Tongue (tissue), 2 donors: ENCODE measurements around the gene ADSL. TPM values are rescaled to one million over a fixed set of nuclear protein-coding genes. Genes with fewer than 3 reads are reported as not detected.
"Not testable (repeated sequence)": the region's sequence is repeated elsewhere in the genome, so short reads cannot be mapped to it uniquely, and the experiment has no call there.

Experiments
- DNase-seq: peaks from one replicate; pipeline ENCODE4 v3.0.0-alpha.2; 2015
- total RNA-seq: library from RNA; depleted of rRNA; stranded (reverse); fragments of >200 nt; gene quantifications from one replicate; pipeline ENCODE4 v1.2.3, GENCODE V29; 2014

The ADSL gene
- total RNA-seq, 1 donor from 2014 or later = 236 TPM

- DNase-seq = no peak
Observed at GRCh38 chr22:40374567-40374966, 28.3 kb downstream of the ADSL start.

DNA sequence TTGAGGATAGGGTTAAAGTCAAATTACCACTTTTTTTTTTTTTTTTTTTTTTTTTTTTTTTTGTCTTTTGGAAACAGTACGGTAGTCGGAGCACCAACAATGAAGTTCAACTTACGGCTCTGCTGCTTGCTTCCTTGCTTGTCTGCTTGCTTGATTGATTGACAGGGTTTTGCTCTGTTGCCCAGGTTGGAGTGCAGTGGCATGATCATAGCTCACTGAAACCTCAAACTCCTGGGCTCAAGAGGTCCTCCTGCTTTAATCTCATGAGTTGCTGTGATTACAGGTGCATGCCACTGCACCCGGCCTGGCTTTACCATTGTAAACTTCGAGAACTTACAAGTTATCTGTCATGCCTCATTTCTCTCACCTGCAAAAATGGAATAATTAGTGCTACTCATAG lies 29.8 kb downstream of the ADSL start:
- no peak for DNase-seq

DNA sequence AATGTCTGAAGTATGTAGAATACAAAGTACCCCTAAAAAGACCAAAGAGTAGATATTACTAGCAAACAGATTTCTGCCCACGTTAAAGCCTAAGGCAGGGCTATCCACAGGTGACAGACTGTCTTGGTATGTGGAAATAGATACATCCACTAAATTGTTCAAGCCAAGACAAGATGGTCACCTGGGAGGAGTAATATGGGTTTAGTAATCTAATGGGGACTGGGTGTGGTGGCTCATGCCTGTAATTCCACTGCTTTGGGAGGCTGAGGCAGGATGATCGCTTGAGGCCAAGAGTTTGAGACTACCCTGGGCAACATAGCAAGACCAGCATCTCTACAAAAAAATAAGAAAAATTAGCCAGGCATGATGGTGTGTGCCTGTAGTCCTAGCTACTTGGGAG lies 31.6 kb downstream of the ADSL start:
- DNase-seq = no peak

DNA sequence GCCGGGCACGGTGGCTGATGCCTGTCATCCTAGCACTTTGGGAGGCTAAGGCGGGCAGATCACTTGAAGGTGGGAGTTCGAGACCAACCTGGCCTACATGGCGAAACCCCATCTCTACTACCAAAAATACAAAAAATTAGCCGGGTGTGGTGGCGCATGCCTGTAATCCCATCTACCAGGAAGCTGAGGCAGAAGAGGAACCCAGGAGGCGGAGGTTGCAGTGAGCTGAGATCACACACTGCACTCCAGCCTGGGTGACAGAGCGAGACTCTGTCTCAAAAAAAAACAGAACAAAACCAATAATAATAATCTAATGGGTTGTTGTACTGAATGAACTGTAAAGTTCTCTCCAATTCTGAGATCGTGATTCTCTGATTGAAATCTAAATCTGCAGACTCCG lies 32.1 kb downstream of the ADSL start:
- not testable (repeated sequence) for DNase-seq

GRCh38 chr22:40381461-40381860 lies 35.2 kb downstream of the ADSL start:
- DNase-seq = no peak

GRCh38 chr22:40383905-40384304 lies 37.6 kb downstream of the ADSL start:
- DNase-seq = no peak

GRCh38 chr22:40385036-40385782 lies 38.9 kb downstream of the ADSL start:
- no peak for DNase-seq

DNA sequence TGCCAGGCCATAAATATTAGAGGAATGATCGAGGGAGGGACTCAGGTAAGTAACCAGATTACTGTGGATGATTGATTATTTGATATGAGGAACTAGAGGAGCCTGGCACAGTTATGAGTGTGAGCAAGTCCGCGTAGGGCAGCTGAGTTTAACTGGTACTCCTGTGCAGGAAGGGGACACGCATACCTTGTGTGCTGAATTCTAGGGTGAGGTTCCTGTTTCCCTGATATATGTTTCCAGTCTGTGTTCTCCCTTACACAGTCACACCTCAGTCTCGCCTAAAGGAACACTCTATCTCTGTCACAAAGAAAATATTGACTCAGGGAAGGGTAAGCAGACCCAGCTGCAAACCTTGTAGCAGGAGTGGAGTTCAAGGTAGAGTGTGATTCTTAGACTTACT lies 41.4 kb downstream of the ADSL start:
- no peak for DNase-seq

DNA sequence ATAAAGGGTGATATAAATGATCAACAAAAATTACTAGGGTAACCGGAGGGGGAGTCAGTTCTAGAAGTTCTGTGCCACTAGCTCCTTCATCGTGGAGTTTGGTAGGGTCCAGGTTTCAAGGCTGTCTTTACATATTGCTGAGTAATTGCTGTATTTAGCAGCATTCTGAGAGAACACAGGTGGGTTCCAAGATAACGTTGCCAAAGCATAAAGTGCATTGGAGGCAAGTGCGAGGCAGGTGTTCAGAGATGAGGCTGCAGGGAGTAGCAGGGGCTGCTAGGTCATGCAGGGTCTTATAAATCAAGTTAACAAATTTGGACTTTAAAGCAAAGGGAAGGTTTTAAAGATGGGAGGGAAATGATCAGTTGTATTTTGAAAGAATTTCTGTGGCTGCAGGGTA lies 41.9 kb downstream of the ADSL start:
- no peak for DNase-seq

GRCh38 chr22:40391417-40391816 lies 45.1 kb downstream of the ADSL start:
- DNase-seq = no peak

DNA sequence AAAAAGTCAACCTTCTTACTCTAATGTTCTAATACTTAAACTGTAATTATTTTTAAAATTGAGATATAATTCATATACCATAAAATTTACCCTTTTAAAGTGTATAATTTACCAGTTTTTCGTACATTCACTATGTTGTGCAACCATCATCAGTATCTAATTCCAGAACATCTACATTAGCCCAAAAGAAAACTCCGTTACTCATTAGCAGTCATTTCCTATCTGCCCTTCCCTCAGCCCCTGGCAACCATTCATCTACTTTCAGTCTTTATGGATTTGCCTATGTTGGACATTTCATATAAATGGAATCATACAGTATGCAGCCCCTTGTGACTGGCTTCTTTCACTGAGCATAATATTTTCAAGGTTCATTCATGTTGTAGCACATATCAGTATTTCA lies 46.3 kb downstream of the ADSL start:
- no peak for DNase-seq

DNA sequence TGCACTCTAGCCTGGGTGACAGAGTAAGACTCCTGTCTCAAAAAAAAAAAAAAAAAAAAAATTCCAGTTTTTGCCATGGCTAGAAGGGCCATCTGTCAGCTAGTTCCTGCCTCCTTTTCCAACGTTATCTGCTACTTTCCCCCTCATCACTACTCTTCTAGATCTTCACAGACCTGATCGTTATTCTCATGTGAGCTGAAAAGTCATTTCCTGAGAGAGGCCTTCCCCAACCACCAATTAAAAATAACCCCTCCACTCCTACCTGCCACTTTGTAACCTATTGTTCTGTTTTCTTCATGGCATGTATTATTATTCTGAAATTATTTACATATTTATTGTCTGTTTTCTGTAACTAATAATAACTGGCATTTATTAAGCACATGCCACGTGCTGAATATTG lies 48.3 kb downstream of the ADSL start:
- no peak for DNase-seq

DNA sequence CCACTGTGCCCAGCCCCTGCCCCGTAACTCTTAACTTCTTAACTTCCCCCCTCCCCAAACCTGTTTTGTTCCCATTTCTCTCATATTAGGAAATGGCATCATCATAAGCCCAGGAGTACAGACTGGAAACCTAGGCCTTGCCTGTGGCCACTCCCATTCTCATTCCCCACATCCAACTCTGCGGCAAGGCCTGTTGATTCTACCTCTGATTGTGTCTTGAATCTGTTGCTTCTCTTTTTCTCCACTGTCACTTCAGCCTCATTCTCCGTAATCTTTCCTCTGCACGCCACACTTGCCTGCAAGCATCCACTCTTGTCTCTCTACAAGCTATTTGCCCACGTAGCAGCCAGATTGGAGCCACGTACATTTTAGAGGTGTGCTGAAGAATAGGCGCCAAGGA lies 49.3 kb downstream of the ADSL start:
- no peak for DNase-seq

DNA sequence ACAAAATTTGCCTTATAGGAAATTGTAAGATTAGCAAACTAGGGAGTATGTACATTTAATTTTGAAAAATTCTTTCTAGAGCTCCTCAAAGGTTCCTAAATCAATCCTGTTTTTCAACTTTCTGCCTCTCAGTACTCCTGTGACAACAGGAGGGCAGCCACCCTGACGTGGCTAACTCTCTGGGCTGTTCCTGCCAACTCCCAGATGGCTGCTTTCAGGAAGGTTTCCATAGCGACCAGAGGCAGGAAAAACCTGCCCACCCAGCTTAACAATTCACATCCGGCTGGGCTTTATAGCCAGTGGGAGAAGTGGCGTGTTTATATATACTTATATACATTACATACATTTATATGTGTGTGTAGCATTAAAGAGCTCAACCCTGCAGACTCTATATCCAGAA lies 50.6 kb downstream of the ADSL start:
- DNase-seq = peak; percentile 84

DNA sequence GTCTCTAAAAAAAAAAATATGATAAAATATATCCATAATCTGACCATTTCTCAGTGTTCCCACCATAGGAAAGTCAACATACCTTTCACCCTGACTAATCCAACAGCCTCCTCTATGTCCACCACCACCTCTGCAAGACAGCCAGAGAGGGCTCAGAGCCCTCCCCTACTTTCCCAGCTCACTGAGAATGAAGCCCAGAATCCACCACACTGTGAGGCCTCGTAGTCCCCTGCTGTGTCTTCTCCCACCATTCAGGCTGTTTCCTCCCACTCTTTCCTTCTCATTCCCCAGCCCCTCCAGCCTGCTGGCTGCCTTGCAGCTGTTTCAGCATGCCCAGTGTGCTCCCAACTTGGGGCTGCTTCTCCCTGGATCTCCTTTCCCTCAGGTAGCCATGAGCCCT lies 51.1 kb downstream of the ADSL start:
- DNase-seq = no peak

DNA sequence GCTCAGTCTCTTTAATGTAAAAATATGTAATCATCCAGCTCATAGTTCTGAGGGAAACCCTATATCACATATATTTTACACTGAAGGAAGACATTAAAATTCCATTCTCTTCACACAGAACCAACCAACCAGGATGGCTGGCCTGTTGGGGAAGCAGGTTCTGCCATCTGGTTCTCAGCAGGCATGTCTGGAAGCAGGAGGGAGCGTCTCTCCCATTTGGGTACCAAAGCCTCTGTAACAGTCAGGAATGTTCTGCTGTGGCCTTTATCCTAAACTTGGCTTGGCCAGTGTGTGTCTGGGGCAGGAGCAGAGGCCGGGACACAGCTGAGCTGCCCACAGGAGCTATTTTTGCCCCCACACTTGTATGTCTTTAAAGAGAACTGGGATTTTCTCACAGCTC lies 53.3 kb downstream of the ADSL start:
- DNase-seq = peak; percentile 41

GRCh38 chr22:40400159-40400558 lies 53.9 kb downstream of the ADSL start:
- no peak for DNase-seq

DNA sequence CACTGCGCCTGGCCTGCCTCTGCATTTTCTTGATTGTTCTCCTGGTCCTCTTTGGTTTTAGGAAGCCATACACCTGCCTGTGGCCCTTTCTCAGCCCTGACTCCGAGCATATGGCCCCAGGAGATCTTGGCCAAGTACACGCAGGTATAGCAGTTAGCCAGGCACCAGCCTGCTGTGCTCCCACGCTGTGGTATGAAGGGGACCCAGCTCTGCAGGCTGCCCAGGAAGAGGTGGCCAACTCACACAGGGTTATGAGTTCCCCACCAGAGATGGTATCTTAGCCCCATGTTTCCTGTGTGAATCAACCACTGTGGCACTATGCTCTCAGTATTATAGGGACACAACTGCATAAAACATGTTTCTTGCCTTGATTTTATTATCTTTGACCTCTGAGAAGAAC lies 55.2 kb downstream of the ADSL start:
- DNase-seq = no peak

DNA sequence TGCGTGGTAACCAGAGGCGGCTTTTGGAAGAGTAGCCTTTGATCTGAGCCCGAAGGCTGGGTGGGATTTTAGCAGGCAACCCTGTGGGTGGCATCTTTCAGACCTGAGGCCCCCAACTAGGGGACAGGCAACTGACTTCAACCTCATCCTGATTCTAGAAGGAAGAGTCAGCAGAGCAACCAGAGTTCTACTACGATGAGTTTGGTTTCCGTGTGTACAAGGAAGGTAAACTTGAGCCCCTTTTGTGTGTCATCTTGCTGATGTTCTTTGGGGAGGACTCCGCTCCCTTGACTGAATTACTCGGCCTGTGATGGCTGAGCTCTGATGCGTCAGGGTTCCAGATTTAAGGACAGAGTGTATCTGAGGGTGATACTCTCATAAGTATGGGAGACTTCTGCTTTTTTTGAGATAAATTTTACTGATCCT lies 55.7 kb downstream of the ADSL start:
- no peak for DNase-seq

GRCh38 chr22:40403141-40403540 lies 56.8 kb downstream of the ADSL start:
- no peak for DNase-seq

DNA sequence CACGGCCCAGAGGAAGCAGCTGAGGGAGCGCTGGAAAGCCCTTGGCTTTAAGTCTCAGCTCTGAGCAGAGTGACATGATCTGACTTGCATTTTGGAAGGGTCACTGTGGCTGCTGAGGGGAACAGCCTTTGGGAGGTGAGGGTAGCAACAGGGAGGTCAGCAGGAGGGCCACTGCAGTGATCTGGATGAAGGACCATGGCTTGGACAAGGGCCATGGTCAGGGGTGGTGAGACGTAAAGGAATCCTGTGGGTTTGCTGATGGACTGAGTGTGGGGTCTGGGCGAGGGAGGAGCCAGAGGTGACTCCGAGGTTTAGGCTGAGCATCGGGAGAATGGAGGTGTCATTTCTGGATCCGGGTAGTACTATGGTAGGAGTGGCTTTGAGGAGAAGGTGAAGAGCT lies 57.4 kb downstream of the ADSL start:
- DNase-seq = no peak

DNA sequence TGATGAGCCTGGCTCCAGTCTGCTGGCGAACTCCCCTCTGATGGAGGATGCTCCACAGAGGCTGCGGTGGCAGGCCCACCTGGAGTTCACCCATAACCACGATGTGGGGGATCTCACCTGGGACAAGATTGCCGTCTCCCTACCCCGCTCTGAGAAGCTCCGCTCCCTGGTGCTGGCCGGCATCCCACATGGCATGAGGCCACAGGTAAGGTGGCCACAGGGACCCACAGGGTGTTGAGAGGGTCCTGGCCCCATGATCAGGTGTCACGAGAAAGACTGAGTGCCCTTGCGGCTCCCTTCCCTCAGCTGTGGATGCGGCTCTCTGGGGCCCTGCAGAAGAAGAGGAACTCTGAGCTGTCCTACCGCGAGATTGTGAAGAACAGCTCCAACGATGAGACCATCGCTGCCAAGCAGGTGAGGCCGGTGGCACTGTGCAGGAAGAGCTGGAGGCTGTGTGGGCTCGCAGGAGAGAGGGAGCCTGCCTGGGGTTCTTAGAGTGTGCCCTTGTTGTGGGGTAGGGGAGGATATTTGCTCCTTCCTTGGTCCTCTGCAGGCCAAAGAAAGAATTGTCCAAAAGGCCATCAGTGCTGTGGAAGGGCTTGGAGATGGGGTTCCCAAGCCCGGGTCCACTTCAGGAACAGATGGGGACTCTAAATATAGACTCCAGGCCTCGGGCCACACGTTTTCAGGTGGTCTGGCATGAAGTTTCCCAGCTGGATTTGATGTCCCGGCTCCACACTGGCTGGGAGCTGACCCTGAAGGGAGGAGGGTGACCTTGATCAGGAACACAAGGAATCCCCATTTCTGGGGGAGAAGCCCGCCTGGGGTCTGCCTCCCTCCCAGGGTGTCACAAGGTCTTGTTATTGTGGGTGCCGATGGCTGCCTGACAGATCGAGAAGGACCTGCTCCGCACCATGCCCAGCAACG lies 58.2 kb downstream of the ADSL start:
- DNase-seq = no peak

- DNase-seq = no peak
Observed at GRCh38 chr22:40405178-40406062, 59.1 kb downstream of the ADSL start.
